GM18858 (cell line): ENCODE measurements around the gene CHD6.

ENCODE experiments used
- ATAC-seq: cut with Tn5 transposase; IDR thresholded peaks from one replicate; pipeline ENCODE4 v1.9.1; 2021; ENCODE audit not compliant: unreplicated experiment

CHD6 gene

GRCh38 chr20:41469868-41470267 is 148.3 kb downstream of the CHD6 start:
- no peak for ATAC-seq

GRCh38 chr20:41468994-41469600 is 149.1 kb downstream of the CHD6 start:
- no peak for ATAC-seq

DNA sequence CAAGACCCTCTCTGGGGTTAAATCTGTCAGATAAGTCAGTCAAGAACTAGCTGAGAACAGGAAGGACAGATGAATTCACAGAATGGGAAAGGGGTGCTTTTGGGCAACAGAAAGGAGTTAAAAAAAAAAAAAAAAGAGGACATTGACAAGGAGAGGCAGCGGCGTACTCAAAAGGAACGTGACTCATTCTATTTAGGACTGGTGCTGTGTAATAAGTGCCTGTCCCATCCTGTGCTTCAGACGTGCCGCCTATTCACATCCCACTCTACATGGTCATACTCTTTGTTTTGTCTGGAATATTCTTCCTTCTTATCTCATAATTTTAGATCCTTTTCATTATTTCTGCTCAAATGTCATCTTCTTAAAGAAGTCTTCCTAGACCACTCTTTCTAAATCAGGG is 150.5 kb downstream of the CHD6 start:
- no peak for ATAC-seq

GRCh38 chr20:41467220-41467619 is 151.0 kb downstream of the CHD6 start:
- no peak for ATAC-seq

DNA sequence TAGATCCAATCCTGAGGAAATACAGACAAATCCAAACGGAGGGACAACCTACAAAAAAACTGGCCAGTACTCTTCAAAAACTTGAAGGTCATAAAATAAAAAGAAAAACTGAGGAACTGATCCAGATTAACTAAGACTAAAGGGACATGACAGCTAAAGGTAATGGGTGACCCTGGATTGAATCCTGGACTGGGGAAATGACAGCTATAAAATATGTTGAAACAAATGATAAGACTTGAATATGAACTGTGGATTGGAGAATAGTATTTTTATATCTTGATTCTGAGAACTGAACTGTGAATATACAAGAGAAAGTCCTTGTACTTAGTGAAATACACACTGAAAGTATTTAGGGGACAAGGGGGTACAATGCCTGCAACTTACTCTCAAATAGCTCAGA is 154.6 kb downstream of the CHD6 start:
- ATAC-seq, result no peak

DNA sequence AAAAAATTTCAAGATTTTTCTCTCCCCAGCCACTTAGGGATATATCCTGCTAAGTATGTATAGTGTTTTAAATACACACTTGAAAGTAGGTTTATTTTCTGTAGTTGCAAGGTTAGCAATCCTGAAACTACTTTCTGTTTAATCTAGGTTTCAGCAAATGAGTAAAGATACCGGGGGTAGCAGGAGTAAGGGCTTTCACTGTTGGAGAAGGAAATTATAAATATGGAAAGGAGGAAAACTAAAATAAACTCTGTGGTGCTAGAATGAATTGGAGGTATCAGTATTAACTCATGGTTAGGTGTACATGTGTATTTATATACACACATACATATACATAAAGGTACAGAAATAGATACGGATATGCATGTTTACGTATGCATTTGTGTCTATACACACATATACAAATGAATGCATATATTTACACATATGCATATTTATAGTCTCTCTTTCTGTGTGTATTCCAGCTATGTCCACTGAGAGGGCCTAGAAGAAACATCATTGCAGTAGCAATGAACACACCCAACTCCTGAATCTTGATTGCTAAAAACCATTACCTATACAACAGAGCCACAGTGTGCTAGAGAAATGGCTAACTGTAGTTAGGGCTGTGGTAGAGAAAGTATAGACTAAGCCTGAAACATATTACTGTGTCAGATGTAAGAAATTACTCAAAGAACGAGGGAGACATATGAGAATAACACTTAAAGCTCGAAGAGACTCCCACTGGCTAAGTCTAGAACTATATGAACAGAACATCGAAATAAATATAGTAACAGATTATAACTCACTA is 155.6 kb downstream of the CHD6 start:
- ATAC-seq, result peak; percentile 65

DNA sequence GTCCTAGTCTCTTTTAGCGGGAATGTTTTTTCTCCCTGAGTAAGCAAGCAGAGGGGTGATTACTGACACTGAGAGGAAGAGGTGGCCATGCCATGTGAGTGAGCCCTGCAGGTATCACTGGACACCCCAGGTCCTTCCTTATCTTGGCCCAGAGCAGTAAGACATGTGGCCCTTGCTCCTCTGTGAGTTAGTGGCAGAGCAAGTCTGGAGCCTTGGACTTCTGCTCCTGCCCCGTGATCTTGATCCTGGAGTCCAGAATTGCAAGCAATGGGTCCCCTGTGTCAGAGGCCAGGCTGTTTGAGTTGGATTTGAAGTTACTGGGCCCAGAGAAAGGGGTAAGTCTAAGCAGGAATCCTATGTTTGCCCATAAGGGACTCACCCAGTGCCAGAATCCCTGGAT is 159.4 kb downstream of the CHD6 start:
- no peak for ATAC-seq

- no peak for ATAC-seq
Observed at GRCh38 chr20:41457173-41457857, 160.9 kb downstream of the CHD6 start.

GRCh38 chr20:41456351-41456750 is 161.8 kb downstream of the CHD6 start:
- no peak for ATAC-seq

DNA sequence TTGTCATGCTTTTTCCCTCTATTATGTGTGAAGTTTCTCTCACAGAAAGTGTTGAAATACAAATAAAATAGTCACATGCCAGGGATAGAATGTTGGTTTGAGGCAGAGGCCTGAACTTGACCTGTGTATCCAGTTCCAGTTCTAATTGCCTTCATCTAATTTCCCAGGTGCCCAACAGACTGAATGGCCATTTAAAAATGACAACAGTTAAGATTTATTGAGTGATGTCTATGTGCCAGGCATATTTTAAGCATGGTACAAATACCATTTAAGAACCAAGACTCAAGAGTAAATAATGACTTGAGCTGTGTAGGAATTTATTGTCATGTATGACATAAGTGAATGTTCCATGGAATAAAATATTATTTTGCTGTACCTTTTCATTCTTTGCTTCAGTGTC is 163.9 kb downstream of the CHD6 start:
- ATAC-seq, result no peak

DNA sequence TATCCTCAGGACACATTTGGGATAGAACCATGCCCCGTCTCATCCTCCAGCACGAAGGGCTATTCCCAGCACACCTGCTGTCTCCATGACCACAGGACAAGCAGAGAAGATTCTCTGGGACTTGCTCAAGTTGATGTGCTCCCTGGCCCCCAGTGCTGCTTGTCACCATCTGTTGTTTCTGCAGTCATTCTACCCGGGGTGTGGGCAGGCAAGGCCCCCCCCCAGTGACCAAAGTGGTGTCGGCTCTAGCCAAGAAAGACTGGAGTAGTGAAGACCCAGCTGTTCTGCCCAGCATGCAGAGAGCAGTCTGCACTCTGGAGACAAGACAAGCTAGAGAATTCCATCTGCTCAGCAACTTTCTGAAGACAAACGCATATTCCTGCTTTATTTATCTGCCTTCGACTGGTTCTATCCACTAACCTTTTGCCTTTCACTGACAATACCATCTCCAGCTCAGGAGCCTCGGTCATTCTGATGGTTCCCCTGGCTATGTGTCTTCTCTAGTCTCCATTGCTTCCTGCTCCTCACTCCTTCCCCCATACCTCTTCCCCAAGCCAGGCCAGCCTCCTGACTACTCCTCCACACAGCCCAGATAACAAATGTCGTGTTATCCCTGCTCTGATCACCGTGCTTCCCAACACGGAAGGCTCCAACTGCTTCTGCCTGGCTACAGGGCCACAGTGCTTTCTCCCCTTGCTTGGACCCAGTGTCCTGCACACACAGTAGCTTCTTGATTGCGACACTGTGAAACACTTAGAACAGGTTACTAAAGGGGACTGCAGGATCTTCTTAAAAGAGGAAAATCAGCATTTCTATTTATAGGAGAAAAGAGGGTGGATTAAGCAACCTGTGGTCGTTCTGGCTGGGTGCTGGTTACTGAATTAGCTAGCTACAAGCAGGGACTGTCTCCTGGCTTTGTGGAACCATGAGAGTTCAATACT is 164.9 kb downstream of the CHD6 start:
- no peak for ATAC-seq

GRCh38 chr20:41452226-41452625 is 166.0 kb downstream of the CHD6 start:
- ATAC-seq, result no peak

GRCh38 chr20:41447006-41447405 is 171.2 kb downstream of the CHD6 start:
- no peak for ATAC-seq

DNA sequence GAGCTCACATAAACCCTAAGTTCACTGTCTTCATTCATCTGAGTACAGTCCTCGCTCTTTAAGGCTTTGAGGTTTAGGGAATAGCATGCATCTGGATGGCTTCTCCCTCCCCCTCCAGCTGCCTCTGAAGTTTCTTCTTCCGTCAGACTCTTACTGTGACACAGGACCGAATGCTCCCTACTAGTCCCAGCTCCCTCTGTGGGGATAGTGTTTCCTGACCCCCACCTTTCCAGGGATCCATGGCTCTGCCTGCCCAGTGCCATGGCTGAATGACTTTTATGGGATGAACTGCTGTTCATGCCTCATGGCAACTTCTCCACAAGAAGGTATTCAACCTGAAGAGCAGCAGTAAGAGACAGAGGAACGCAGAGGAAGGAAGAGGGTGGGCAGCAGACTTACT is 171.7 kb downstream of the CHD6 start:
- ATAC-seq, result no peak

DNA sequence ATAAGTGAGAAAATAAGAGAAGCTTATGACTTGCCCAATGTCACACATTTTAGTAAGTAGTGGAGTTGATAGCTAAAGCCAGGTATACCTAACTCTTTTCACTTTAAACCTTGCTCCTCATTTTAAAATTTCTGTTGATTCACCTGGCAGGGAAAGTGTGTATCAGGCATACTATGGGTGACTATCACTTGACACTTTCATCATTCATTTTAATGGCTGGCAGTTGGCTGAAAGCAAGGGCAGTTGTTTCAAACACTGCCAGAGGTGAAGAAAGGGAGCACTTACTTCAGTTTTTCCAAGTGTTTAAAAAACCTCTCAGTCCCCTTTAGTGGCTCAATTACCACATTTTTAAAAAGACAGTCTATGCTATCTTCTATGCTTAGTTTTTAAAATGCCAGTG is 173.4 kb downstream of the CHD6 start:
- no peak for ATAC-seq

DNA sequence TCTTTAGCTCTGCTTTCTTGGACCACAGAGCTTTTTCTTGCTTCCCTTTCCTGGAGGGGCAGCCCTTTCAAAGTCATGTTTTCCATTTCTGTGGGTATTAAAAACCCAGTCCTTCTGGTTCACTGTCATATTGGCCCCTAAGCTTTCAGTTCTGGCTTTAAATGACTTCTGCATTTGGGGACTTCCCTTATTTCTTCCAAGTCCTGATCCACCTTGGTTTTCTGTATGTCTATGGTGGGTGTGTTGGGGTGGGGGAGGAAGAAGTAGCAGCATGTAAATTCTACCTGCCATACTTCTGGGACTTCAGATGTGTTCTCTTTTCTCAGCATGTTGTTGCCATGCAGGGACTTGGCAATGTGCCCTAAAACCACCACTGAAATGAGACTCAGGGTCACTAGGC is 174.5 kb downstream of the CHD6 start:
- ATAC-seq, result no peak

DNA sequence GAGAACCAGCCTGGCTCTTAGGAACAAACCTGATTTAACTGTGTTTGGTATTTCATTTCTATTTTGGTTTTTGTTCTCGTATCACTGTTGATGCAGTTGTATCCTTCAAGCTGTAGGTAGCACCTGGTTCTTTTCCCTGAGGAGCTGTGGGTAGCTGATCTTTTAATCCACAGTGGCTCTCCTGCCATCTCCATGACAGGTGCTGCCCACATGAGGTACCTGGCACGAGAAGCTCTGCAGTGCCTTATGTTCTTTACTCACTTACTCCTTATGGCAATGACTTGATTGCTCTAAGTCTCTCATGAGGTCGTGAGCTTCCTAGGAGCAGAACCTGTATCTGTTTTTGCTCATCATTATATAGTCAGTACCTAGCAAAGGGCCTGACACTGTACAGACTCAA is 177.3 kb downstream of the CHD6 start:
- ATAC-seq, result no peak

GRCh38 chr20:41437836-41438235 is 180.3 kb downstream of the CHD6 start:
- ATAC-seq, result no peak

GRCh38 chr20:41436679-41437078 is 181.5 kb downstream of the CHD6 start:
- ATAC-seq, result no peak

GRCh38 chr20:41433203-41433602 is 185.0 kb downstream of the CHD6 start:
- ATAC-seq, result no peak

- ATAC-seq, result no peak
Observed at GRCh38 chr20:41432746-41433145, 185.4 kb downstream of the CHD6 start.
